Measurements from ENCODE around the gene OCIAD2. TPM values are rescaled to one million over a fixed set of nuclear protein-coding genes. Genes with fewer than 3 reads are reported as not detected.
"Not testable (repeated sequence)": the region's sequence is repeated elsewhere in the genome, so short reads cannot be mapped to it uniquely, and the experiment has no call there.

Gene OCIAD2
- total and polyA plus RNA-seq, 2 donors: 5.9 to 25.2 TPM

- 97% methylated on average over 4 of the region's 4 CpGs for WGBS
Observed at GRCh38 chr4:48901196-48901595, 5.4 kb downstream of the OCIAD2 start.

GRCh38 chr4:48899950-48900349, 6.6 kb downstream of the OCIAD2 start:
- 82% methylated on average over 4 of the region's 4 CpGs for WGBS
- no peak for DNase-seq (ENCODE audit: extremely low spot score)
- H3K36me3 ChIP-seq (ENCODE audit: insufficient read depth): peaks cover 4% of the 10 kb centered on the region
- H3K4me1 ChIP-seq (ENCODE audit: insufficient read depth): no peaks in the 10 kb centered on the region
- H3K4me3 ChIP-seq (ENCODE audit: low read depth, low read length): no peak overlapping the region
- no peak overlapping the region for H3K27ac ChIP-seq (ENCODE audit: low read depth)

More at GRCh38 chr4:48901196-48901595, 5.4 kb downstream of the OCIAD2 start:
- no peaks in the 10 kb centered on the region for H3K4me1 ChIP-seq (ENCODE audit: insufficient read depth)
- DNase-seq (ENCODE audit: extremely low spot score): no peak
- no peak overlapping the region for H3K4me3 ChIP-seq (ENCODE audit: low read depth, low read length)
- no peak overlapping the region for H3K27ac ChIP-seq (ENCODE audit: low read depth)
- no peaks in the 10 kb centered on the region for H3K36me3 ChIP-seq (ENCODE audit: insufficient read depth)

- 63% methylated on average over 1 of the region's 1 CpG for WGBS
- no peak overlapping the region for H3K4me3 ChIP-seq (ENCODE audit: low read depth, low read length)
- DNase-seq (ENCODE audit: extremely low spot score): no peak
Observed at GRCh38 chr4:48899432-48899749, 7.2 kb downstream of the OCIAD2 start.

GRCh38 chr4:48898733-48899431, 7.7 kb downstream of the OCIAD2 start:
- H3K4me1 ChIP-seq (ENCODE audit: insufficient read depth): no peaks in the 10 kb centered on the region
- no peak for DNase-seq (ENCODE audit: extremely low spot score)
- WGBS: 83% methylated on average over 5 of the region's 5 CpGs
- H3K36me3 ChIP-seq (ENCODE audit: insufficient read depth): peaks cover 4% of the 10 kb centered on the region
- H3K27ac ChIP-seq (ENCODE audit: low read depth): no peak overlapping the region
- H3K4me3 ChIP-seq (ENCODE audit: low read depth, low read length): no peak overlapping the region

More at GRCh38 chr4:48899432-48899749, 7.2 kb downstream of the OCIAD2 start:
- no peak overlapping the region for H3K27ac ChIP-seq (ENCODE audit: low read depth)
- peaks cover 4% of the 10 kb centered on the region for H3K36me3 ChIP-seq (ENCODE audit: insufficient read depth)
- H3K4me1 ChIP-seq (ENCODE audit: insufficient read depth): no peaks in the 10 kb centered on the region

- DNase-seq (ENCODE audit: extremely low spot score): no peak
- H3K27ac ChIP-seq (ENCODE audit: low read depth): no peak overlapping the region
- WGBS: 84% methylated on average over 3 of the region's 3 CpGs
- peaks cover 7% of the 10 kb centered on the region for H3K36me3 ChIP-seq (ENCODE audit: insufficient read depth)
- H3K4me3 ChIP-seq (ENCODE audit: low read depth, low read length): no peak overlapping the region
- H3K4me1 ChIP-seq (ENCODE audit: insufficient read depth): no peaks in the 10 kb centered on the region
Observed at GRCh38 chr4:48896845-48897244, 9.7 kb downstream of the OCIAD2 start.

GRCh38 chr4:48891028-48891619, 15.4 kb downstream of the OCIAD2 start:
- Histone ChIP-seq H3K4me1 (ENCODE audit: insufficient read depth) (no peaks in the 10 kb centered on the region), H3K27ac (ENCODE audit: low read depth) (no peak overlapping the region), H3K36me3 (ENCODE audit: insufficient read depth) (peaks cover 9% of the 10 kb centered on the region), H3K4me3 (ENCODE audit: low read depth, low read length) (no peak overlapping the region)
- no peak for DNase-seq (ENCODE audit: extremely low spot score)

GRCh38 chr4:48889750-48890149, 16.8 kb downstream of the OCIAD2 start:
- not testable (repeated sequence) for H3K4me3 ChIP-seq (ENCODE audit: low read depth, low read length); H3K4me1 ChIP-seq (ENCODE audit: insufficient read depth); DNase-seq (ENCODE audit: extremely low spot score); H3K36me3 ChIP-seq (ENCODE audit: insufficient read depth); H3K27ac ChIP-seq (ENCODE audit: low read depth)
- WGBS: 96% methylated on average over 3 of the region's 3 CpGs

- WGBS: 80% methylated on average over 3 of the region's 3 CpGs
- not testable (repeated sequence) for H3K4me1 ChIP-seq (ENCODE audit: insufficient read depth); H3K4me3 ChIP-seq (ENCODE audit: low read depth, low read length); H3K27ac ChIP-seq (ENCODE audit: low read depth); DNase-seq (ENCODE audit: extremely low spot score); H3K36me3 ChIP-seq (ENCODE audit: insufficient read depth)
Observed at GRCh38 chr4:48881646-48882045, 24.9 kb downstream of the OCIAD2 start.

- H3K4me3 ChIP-seq (ENCODE audit: low read depth, low read length): no peak overlapping the region
- no peaks in the 10 kb centered on the region for H3K4me1 ChIP-seq (ENCODE audit: insufficient read depth)
- no peak for DNase-seq (ENCODE audit: extremely low spot score)
- no peaks in the 10 kb centered on the region for H3K36me3 ChIP-seq (ENCODE audit: insufficient read depth)
- 65% methylated on average over 9 of the region's 9 CpGs for WGBS
- H3K27ac ChIP-seq (ENCODE audit: low read depth): no peak overlapping the region
Observed at GRCh38 chr4:48879561-48880442, 26.8 kb downstream of the OCIAD2 start.

GRCh38 chr4:48877827-48878535, 28.6 kb downstream of the OCIAD2 start:
- no peaks in the 10 kb centered on the region for H3K4me1 ChIP-seq (ENCODE audit: insufficient read depth)
- H3K36me3 ChIP-seq (ENCODE audit: insufficient read depth): no peaks in the 10 kb centered on the region
- no peak overlapping the region for H3K27ac ChIP-seq (ENCODE audit: low read depth)
- 90% methylated on average over 1 of the region's 1 CpG for WGBS
- no peak overlapping the region for H3K4me3 ChIP-seq (ENCODE audit: low read depth, low read length)
- DNase-seq (ENCODE audit: extremely low spot score): no peak

- 95% methylated on average over 4 of the region's 4 CpGs for WGBS
- H3K4me3 ChIP-seq (ENCODE audit: low read depth, low read length); H3K4me1 ChIP-seq (ENCODE audit: insufficient read depth); DNase-seq (ENCODE audit: extremely low spot score); H3K36me3 ChIP-seq (ENCODE audit: insufficient read depth); H3K27ac ChIP-seq (ENCODE audit: low read depth): not testable (repeated sequence)
Observed at GRCh38 chr4:48864696-48865095, 41.9 kb downstream of the OCIAD2 start.

- no peak overlapping the region for H3K4me3 ChIP-seq (ENCODE audit: low read depth, low read length)
- no peak for DNase-seq (ENCODE audit: extremely low spot score)
- H3K36me3 ChIP-seq (ENCODE audit: insufficient read depth): no peaks in the 10 kb centered on the region
- WGBS: 90% methylated on average over 4 of the region's 4 CpGs
- H3K27ac ChIP-seq (ENCODE audit: low read depth): no peak overlapping the region
- H3K4me1 ChIP-seq (ENCODE audit: insufficient read depth): no peaks in the 10 kb centered on the region
Observed at GRCh38 chr4:48863728-48864127, 42.8 kb downstream of the OCIAD2 start.

- 70% methylated on average over 1 of the region's 1 CpG for WGBS
- no peak for DNase-seq (ENCODE audit: extremely low spot score)
- Histone ChIP-seq H3K4me3 (ENCODE audit: low read depth, low read length) (no peak overlapping the region), H3K4me1 (ENCODE audit: insufficient read depth) (no peaks in the 10 kb centered on the region), H3K27ac (ENCODE audit: low read depth) (no peak overlapping the region), H3K36me3 (ENCODE audit: insufficient read depth) (no peaks in the 10 kb centered on the region)
Observed at GRCh38 chr4:48862661-48863060, 43.9 kb downstream of the OCIAD2 start.

Data from urinary bladder (tissue), 4 donors.